Stimulated activated CD4-positive, alpha-beta T cell treated with anti-CD3 and anti-CD28 coated beads, Interleukin-4, amount 100 ng/mL, for 48 hours (primary cell): Measurements from ENCODE around the gene SACM1L.
"Not testable (repeated sequence)": the region's sequence is repeated elsewhere in the genome, so short reads cannot be mapped to it uniquely, and the experiment has no call there.

Source experiments
- DNase-seq, 2 donors: peaks; one replicate each; pipeline ENCODE4 v3.0.0-alpha.2; 2020; ENCODE audit warnings: low read depth in 2 of 2

The SACM1L gene

GRCh38 chr3:45741247-45741646 is 52.1 kb downstream of the SACM1L start:
- no peak for DNase-seq

- DNase-seq: no peak
Observed at GRCh38 chr3:45741742-45742460, 52.7 kb downstream of the SACM1L start.

GRCh38 chr3:45742461-45743089 is 53.4 kb downstream of the SACM1L start:
- DNase-seq: no peak

GRCh38 chr3:45746165-45746776 is 57.1 kb downstream of the SACM1L start:
- no peak for DNase-seq

DNA sequence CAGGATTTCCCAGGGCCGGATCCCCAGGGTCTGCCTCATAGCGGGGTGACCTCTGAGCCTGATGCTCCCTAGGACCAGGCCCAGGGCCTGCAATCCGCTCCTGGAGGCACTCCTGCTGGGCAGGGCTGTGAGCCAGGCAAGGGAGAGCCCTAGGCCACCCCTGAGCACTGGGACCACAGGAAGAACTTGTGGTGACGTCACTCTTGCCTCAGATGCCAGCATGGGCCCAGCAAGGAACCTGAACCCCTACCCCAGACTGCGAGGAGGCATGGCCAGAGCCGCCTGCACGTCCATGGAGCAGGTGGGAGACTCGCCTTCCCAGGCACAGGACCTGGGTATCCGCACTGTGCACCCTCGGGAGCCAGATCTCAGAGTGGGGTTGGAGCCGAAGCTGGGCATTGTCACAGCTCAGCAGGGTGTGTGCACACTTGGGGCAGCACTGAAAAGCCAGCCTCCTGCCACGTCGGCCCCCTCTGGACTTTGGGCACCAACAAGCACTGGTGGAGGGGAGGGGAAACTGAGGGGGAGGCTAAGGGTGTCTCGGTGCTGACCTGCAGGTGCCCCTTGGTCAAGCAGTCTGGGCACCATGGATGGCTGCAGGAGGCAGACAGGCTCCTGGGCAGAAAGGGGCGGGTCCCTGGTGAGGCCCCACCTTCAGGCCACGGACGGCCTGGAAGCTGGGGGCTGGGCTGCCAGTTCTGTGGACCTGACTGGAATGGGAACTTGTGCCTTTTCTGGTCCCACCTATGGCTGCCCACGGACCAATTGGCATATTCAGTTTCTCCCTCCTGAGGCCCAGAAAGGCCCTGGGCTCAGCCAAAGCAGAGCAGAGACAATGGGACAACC is 57.8 kb downstream of the SACM1L start:
- DNase-seq: no peak

DNA sequence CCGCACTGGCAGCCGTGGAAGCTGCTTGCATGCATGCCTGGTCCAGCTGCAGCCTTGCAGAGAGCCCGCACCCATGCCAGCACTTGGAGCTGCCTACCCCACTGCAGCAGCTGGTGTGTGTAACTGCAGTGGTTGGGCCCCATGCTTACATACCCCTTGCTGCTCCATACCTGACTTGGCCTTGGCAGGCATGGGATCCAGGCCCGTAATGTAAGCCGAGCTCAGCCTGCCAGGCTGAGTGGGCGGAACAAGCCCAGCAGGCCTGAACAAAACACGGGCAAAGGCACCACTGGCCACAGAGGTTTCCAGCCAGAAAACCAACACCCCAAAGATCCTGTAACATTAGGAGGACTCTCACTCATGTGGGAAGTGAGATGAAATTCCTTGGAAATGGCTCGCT is 58.9 kb downstream of the SACM1L start:
- no peak for DNase-seq

DNA sequence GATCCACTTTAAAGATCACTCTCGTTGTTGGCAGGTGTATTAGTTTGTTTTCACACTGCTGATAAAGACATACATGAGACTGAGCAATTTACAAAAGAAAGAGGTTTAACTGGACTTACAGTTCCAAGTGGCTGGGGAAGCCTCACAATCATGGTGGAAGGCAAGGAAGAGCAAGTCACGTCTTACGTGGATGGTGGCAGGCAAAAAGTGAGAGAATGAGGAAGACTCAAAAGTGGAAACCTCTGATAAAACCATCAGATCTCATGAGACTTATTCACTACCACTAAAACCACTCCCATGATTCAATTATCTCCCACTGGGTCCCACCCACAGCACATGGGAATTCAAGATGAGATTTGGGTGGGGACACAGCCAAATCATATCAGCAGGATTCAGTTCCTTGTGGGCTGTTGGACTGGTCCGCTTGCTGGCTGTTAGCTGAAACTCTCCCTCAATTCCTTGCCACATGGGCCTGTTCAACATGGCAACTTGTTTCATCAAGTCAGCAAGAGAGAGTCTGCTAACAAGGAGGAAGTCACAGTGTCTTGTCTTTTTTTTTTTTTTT is 59.9 kb downstream of the SACM1L start:
- DNase-seq: not testable (repeated sequence)

DNA sequence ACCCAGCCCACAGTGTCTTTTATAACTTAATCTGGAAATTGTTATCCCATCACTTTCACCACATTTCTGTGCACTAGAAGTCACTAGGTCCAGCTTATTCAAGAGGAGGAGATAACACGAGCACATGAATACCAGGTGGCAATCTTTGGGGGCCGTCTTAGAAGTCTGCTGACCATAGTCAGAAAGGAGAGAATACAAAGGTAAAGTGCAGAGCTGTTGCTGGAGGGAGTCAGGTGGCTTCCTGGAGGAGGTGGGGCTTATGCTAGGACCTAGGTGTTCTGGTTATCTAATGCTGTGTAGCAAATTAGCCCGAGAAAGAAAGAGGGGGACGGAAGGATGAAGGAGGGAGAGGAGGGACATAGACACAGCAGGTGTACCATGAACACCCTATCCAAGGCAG is 60.7 kb downstream of the SACM1L start:
- no peak for DNase-seq

DNA sequence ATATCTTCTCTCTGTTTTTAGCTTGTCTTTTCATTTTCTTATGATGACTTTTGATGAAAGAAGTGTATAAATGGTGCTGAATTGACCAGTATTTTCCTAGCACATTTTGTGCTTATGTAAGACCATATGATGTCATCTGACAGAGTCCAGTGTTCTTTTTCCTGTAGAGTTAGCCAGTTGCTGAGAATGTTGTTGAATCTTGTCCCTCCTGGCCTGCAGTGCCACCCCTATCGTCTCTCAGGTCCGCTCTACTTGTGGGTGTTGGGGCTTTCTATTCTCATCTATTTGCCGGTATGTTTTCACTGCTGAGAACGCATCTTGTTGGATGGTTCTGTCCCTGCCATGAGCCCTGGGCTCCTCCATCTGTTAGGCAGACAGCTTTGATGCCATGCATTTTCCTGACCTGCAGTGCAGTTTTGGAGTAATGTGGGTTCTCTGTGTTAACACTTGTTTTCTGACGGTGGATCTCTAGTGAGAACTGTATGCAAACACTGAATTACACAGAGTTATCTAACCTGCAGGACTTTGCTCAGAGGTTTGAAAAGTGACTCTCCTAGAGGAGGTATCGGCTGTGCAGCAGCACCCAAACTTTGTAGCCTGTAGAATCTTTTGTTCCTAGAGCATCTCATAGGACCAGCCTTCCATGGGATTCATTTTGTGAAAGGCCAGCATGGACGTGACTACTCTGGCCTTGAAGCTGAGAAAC is 62.5 kb downstream of the SACM1L start:
- DNase-seq: no peak

GRCh38 chr3:45753095-45753494 is 63.9 kb downstream of the SACM1L start:
- no peak for DNase-seq

- no peak for DNase-seq
Observed at GRCh38 chr3:45754461-45754860, 65.3 kb downstream of the SACM1L start.

DNA sequence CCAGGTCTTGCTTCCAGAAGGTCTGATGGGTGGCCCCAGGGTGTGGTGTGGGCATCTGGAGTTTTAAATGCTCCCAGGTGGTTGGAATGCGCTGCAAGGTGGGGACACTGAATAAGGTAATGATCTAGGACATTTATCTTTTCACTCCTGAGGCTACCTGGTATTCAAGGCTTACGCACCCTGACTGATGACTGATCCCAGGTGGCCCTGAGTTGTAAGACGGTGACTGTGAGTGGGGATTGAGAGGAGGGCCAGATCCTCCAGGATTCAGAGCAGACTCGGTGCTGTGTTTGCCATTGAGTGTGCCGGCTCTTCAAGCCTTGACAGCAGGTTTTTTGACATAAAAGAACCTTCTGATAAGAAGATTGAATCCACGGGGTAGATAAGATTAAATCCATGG is 66.9 kb downstream of the SACM1L start:
- no peak for DNase-seq

GRCh38 chr3:45757141-45757540 is 67.9 kb downstream of the SACM1L start:
- not testable (repeated sequence) for DNase-seq

DNA sequence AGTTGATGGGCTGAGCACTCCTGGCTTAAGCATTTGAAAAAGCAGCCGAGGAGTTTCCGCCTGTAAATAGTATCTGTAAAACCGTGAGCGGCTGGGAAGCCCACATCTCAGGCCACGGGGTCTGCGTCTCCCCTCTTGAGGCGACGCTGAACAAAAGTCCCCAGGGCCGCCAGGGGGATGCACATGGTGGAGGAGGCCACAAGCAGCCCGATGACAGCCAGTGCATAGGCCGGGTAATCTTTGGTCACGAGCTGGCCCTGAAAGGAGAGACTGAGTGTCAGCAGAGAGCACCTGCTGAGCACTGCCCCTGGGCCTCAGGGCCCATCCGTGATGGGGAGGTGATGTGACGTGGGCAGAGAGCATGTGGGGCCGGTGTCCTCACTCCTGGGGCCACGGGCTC is 69.7 kb downstream of the SACM1L start:
- DNase-seq: no peak

GRCh38 chr3:45759851-45760250 is 70.7 kb downstream of the SACM1L start:
- DNase-seq: no peak

GRCh38 chr3:45760878-45761711 is 71.9 kb downstream of the SACM1L start:
- peak; percentile 21 for DNase-seq

DNA sequence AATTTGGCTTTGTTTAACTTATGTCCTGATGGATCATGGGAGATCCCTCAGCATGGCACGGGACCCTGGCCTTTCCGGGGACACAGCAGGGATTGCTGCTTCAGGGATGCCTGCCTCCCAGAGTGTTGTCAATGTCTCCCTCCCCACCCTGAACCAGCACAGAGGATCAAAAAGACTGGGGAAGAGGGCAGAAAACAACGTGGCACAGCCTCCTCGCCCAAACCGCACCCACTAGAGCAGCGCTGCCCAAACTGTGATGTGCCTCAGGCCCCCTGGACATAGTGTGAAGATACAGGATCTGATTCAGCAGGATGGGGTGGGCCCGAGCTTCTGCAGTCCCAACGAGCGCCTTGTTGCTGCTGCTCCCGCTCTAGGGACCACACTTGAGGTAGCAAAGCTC is 72.6 kb downstream of the SACM1L start:
- DNase-seq: no peak

GRCh38 chr3:45762647-45763302 is 73.6 kb downstream of the SACM1L start:
- DNase-seq: no peak

DNA sequence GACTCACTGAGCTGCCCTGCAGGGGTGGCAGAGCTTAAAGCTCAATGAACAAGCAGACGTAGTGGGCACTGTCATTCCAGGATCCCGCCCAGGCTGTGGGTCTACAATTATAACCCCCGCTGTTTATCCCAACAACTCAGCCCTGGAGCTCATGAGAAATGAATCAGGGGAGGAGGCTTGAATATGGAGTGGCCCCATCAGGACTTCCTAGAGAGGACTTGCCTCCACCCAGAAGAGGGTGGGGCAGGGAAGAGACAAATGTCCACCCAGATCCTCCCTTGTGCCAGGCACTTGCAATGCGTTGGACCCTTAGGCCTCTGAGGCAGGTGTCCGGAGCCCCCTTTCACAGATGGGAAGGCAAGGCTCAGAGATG is 74.1 kb downstream of the SACM1L start:
- DNase-seq: no peak

GRCh38 chr3:45765266-45765851 is 76.2 kb downstream of the SACM1L start:
- DNase-seq: no peak
